SU-DHL-6 (cell line): ENCODE results near the gene ZNF85.
A peak's percentile ranks its signal among the peaks of the same experiment; 100 is the strongest.
"Not testable (repeated sequence)": the region's sequence is repeated elsewhere in the genome, so short reads cannot be mapped to it uniquely, and the experiment has no call there.

Experiments
- H2AFZ ChIP-seq: fragments of 200-600 bp; sonication (generic); 2 replicates; pipeline ENCODE4 v1.6.1; 2014; ENCODE audit warnings: low read depth, mild to moderate bottlenecking, moderate library complexity, mixed read lengths, antibody characterized with exemption, low read length; ENCODE audit not compliant: severe bottlenecking
- H3F3A ChIP-seq: fragments of 200-600 bp; shearing (Covaris generic); 2 replicates; pipeline ENCODE4 v1.6.0; 2016; ENCODE audit warnings: antibody characterized with exemption, mild to moderate bottlenecking; ENCODE audit not compliant: insufficient read depth
- H3K27ac ChIP-seq: fragments of 200-600 bp; sonication (generic); 2 replicates; pipeline ENCODE4 v1.5.1; 2016; ENCODE audit warnings: low read depth, mild to moderate bottlenecking, low read length, moderate library complexity, mixed read lengths
- H3K27me3 ChIP-seq: fragments of 200-600 bp; sonication (generic), shearing (Covaris generic); 2 replicates; pipeline ENCODE4 v1.6.0; 2014; ENCODE audit warnings: mild to moderate bottlenecking, low read length
- H3K36me3 ChIP-seq: fragments of 200-600 bp; sonication (generic); 2 replicates; pipeline ENCODE4 v1.6.1; 2014; ENCODE audit warnings: mild to moderate bottlenecking, low read length, mixed read lengths
- H3K4me2 ChIP-seq: fragments of 300-600, 200-600 bp; shearing (Covaris generic), sonication (generic); 2 replicates; pipeline ENCODE4 v1.6.0; 2014; ENCODE audit warnings: low read length, low read depth, mild to moderate bottlenecking; ENCODE audit not compliant: poor library complexity, severe bottlenecking
- H3K4me3 ChIP-seq: fragments of 200-600 bp; sonication (generic); 2 replicates; pipeline ENCODE4 v1.5.1; 2014; ENCODE audit warnings: antibody characterized with exemption, low read length, mild to moderate bottlenecking, mixed read lengths; ENCODE audit not compliant: insufficient read depth, poor library complexity, severe bottlenecking
- H3K79me2 ChIP-seq: fragments of 200-600 bp; sonication (generic); 2 replicates; pipeline ENCODE4 v1.6.1; 2014; ENCODE audit warnings: mild to moderate bottlenecking, low read length, moderate library complexity; ENCODE audit not compliant: insufficient read depth
- H3K9ac ChIP-seq: fragments of 200-600 bp; sonication (generic); 2 replicates; pipeline ENCODE4 v1.7.0; 2014; ENCODE audit warnings: mild to moderate bottlenecking, low read length
- H3K9me2 ChIP-seq: fragments of 200-600 bp; sonication (generic); replicated peaks from 2 replicates; pipeline ENCODE4 v1.6.1; 2014; ENCODE audit warnings: low read length; ENCODE audit not compliant: insufficient read depth
- H3K9me3 ChIP-seq: fragments of 200-600 bp; sonication (generic); 2 replicates; pipeline ENCODE4 v1.6.1; 2014; ENCODE audit warnings: low read length, mixed read lengths; ENCODE audit not compliant: insufficient read depth
- H4K20me1 ChIP-seq: fragments of 200-600 bp; sonication (generic); 2 replicates; pipeline ENCODE4 v1.6.1; 2014; ENCODE audit warnings: low read depth, mild to moderate bottlenecking, antibody characterized with exemption, low read length, moderate library complexity, mixed read lengths
- CTCF ChIP-seq: fragments of 200-600 bp; sonication (generic); IDR thresholded peaks from one replicate; pipeline ENCODE4 v1.5.1; 2017; ENCODE audit warnings: antibody characterized with exemption, mild to moderate bottlenecking, low read length, moderate library complexity; ENCODE audit not compliant: insufficient read depth, poor library complexity, severe bottlenecking
- EZH2phosphoT487 ChIP-seq: fragments of 200-600 bp; sonication (generic), shearing (Covaris generic); conservative IDR thresholded peaks from 2 replicates; pipeline ENCODE4 v1.6.1; 2018; ENCODE audit warnings: mild to moderate bottlenecking, antibody characterized with exemption, low read length, moderate library complexity, mixed read lengths

Gene ZNF85

GRCh38 chr19:20925481-20925880 lies 2.4 kb downstream of the ZNF85 start:
- Histone ChIP-seq H3K4me3 (no peak overlapping the region), H2AFZ (no peak overlapping the region), H3K36me3 (peaks cover 3% of the 10 kb centered on the region; the same call in 1 of the 2 replicates), H4K20me1 (no peaks in the 10 kb centered on the region), H3K9me3 (no peaks in the 10 kb centered on the region), H3F3A (0 out of 2 replicates have a peak, but pooled peaks cover 5% of the 10 kb centered on the region), H3K27me3 (no peaks in the 10 kb centered on the region), H3K4me2 (peak overlapping the region; percentile 34), H3K79me2 (peaks cover 70% of the 10 kb centered on the region), H3K9ac (no peak overlapping the region), H3K27ac (no peak overlapping the region), H3K9me2 (no peaks in the 10 kb centered on the region)
- no peak for TF ChIP-seq EZH2phosphoT487
- TF ChIP-seq CTCF: no peak

- peak overlapping the region; percentile 34 for H3K4me2 ChIP-seq
- no peaks in the 10 kb centered on the region for H3K27me3 ChIP-seq
- H3K9ac ChIP-seq: no peak overlapping the region
- H3K36me3 ChIP-seq: peaks cover 4% of the 10 kb centered on the region; the same call in 1 of the 2 replicates
- H3K9me3 ChIP-seq: no peaks in the 10 kb centered on the region
- no peak overlapping the region for H2AFZ ChIP-seq
- peaks cover 83% of the 10 kb centered on the region for H3K79me2 ChIP-seq
- H3K27ac ChIP-seq: no peak overlapping the region
- TF ChIP-seq EZH2phosphoT487 (no peak), CTCF (no peak)
- H4K20me1 ChIP-seq: no peaks in the 10 kb centered on the region
- H3K9me2 ChIP-seq: no peaks in the 10 kb centered on the region
- H3F3A ChIP-seq: 0 out of 2 replicates have a peak, but pooled peaks cover 5% of the 10 kb centered on the region
- no peak overlapping the region for H3K4me3 ChIP-seq
Measured at GRCh38 chr19:20926796-20927195, 3.7 kb downstream of the ZNF85 start.

- H3K36me3 ChIP-seq: peaks cover 12% of the 10 kb centered on the region
- H3K9me3 ChIP-seq: no peaks in the 10 kb centered on the region
- no peak overlapping the region for H3K9ac ChIP-seq
- H3K4me2 ChIP-seq: no peak overlapping the region
- no peak for TF ChIP-seq EZH2phosphoT487
- TF ChIP-seq CTCF: no peak
- H3K27ac ChIP-seq: no peak overlapping the region
- H3F3A ChIP-seq: 0 out of 2 replicates have a peak, but pooled peaks cover 5% of the 10 kb centered on the region
- peaks cover 98% of the 10 kb centered on the region for H3K79me2 ChIP-seq
- no peak overlapping the region for H3K4me3 ChIP-seq
- no peak overlapping the region for H2AFZ ChIP-seq
- H4K20me1 ChIP-seq: no peaks in the 10 kb centered on the region
- no peaks in the 10 kb centered on the region for H3K9me2 ChIP-seq
- H3K27me3 ChIP-seq: no peaks in the 10 kb centered on the region
Measured at GRCh38 chr19:20928371-20928770, 5.3 kb downstream of the ZNF85 start.

GRCh38 chr19:20936322-20936947 lies 13.4 kb downstream of the ZNF85 start:
- H3K9me2 ChIP-seq, H3K27me3 ChIP-seq, H4K20me1 ChIP-seq, H3K4me2 ChIP-seq, H3K27ac ChIP-seq, H3K9me3 ChIP-seq, H3F3A ChIP-seq, H3K4me3 ChIP-seq, H3K9ac ChIP-seq, H2AFZ ChIP-seq: not testable (repeated sequence)
- peaks cover 55% of the 10 kb centered on the region for H3K79me2 ChIP-seq
- H3K36me3 ChIP-seq: peaks cover 63% of the 10 kb centered on the region

- Histone ChIP-seq H3K36me3 (peaks cover 29% of the 10 kb centered on the region), H3K9me3 (peaks cover 33% of the 10 kb centered on the region; the same call in 1 of the 2 replicates)
- H3K4me3 ChIP-seq, H3K27ac ChIP-seq, H3K9me2 ChIP-seq, H3K27me3 ChIP-seq, H4K20me1 ChIP-seq, H2AFZ ChIP-seq, H3K79me2 ChIP-seq, H3F3A ChIP-seq, H3K4me2 ChIP-seq, H3K9ac ChIP-seq: not testable (repeated sequence)
Measured at GRCh38 chr19:20952561-20953095, 29.6 kb downstream of the ZNF85 start.
